Frontal cortex (tissue), 4 donors: ENCODE measurements around the gene ZC3H7B. TPM values are rescaled to one million over a fixed set of nuclear protein-coding genes. Genes with fewer than 3 reads are reported as not detected.

Source experiments
- DNase-seq, 2 donors: peaks; one replicate each; pipeline ENCODE4 v3.0.0; 2012; ENCODE audit warnings: low spot score in 2 of 2
- FAIRE-seq: peaks from 2 replicates; lab custom pipeline; 2012; peaks lifted over from hg19 to GRCh38; lab: Jason Lieb, UNC
- total RNA-seq: library from RNA; depleted of rRNA; stranded (reverse); fragments of >200 nt; gene quantifications from one replicate; pipeline ENCODE4 v1.2.3, GENCODE V29; 2014
- donor health status: control.
- donor health status: control.
- donor health status: control.

ZC3H7B gene
- total RNA-seq, 1 donor from 2014 or later = 48.5 TPM

- FAIRE-seq (no peak), DNase-seq (no peak)
These were observed 47.7 kb downstream of the ZC3H7B start for GRCh38 chr22:41348964-41349484.

GRCh38 chr22:41350087-41350486 lies 48.8 kb downstream of the ZC3H7B start:
- FAIRE-seq (no peak), DNase-seq (no peak)

GRCh38 chr22:41351011-41351410 lies 49.7 kb downstream of the ZC3H7B start:
- DNase-seq (no peak), FAIRE-seq (no peak)

- DNase-seq = no peak
- FAIRE-seq = no peak
These were observed 50.7 kb downstream of the ZC3H7B start for GRCh38 chr22:41352058-41352457.

- no peak for DNase-seq
- no peak for FAIRE-seq
These were observed 52.7 kb downstream of the ZC3H7B start for GRCh38 chr22:41353862-41354575.

- no peak for DNase-seq
- no peak for FAIRE-seq
These were observed 53.7 kb downstream of the ZC3H7B start for GRCh38 chr22:41354979-41355378.

GRCh38 chr22:41355895-41356294 lies 54.6 kb downstream of the ZC3H7B start:
- DNase-seq (no peak), FAIRE-seq (no peak)

GRCh38 chr22:41356430-41357028 lies 55.2 kb downstream of the ZC3H7B start:
- DNase-seq = no peak
- FAIRE-seq = no peak

- no peak for FAIRE-seq
- DNase-seq = no peak
These were observed 55.9 kb downstream of the ZC3H7B start for GRCh38 chr22:41357191-41357590.

GRCh38 chr22:41358927-41359326 lies 57.6 kb downstream of the ZC3H7B start:
- FAIRE-seq (no peak), DNase-seq (no peak)

GRCh38 chr22:41359376-41359775 lies 58.1 kb downstream of the ZC3H7B start:
- DNase-seq = no peak
- no peak for FAIRE-seq

- FAIRE-seq = no peak
- DNase-seq = no peak
These were observed 58.8 kb downstream of the ZC3H7B start for GRCh38 chr22:41360126-41360525.

GRCh38 chr22:41361716-41362310 lies 60.5 kb downstream of the ZC3H7B start:
- DNase-seq (no peak), FAIRE-seq (no peak)

- no peak for DNase-seq
- FAIRE-seq = no peak
These were observed 61.3 kb downstream of the ZC3H7B start for GRCh38 chr22:41362615-41363014.

GRCh38 chr22:41364233-41364632 lies 62.9 kb downstream of the ZC3H7B start:
- no peak for FAIRE-seq
- DNase-seq = no peak

GRCh38 chr22:41364955-41365354 lies 63.6 kb downstream of the ZC3H7B start:
- no peak for DNase-seq
- no peak for FAIRE-seq

- no peak for FAIRE-seq
- DNase-seq = no peak
These were observed 64.1 kb downstream of the ZC3H7B start for GRCh38 chr22:41365425-41365824.

- DNase-seq (peak in 1 of 2 donors; percentile 20), FAIRE-seq (no peak)
These were observed 65.2 kb downstream of the ZC3H7B start for GRCh38 chr22:41366323-41367029.

- no peak for FAIRE-seq
These were observed 65.8 kb downstream of the ZC3H7B start for GRCh38 chr22:41367039-41367679.

More at GRCh38 chr22:41367039-41367679, 65.8 kb downstream of the ZC3H7B start:
- peak; percentile 93 to 98 for DNase-seq
